DND-41 (cell line): ENCODE data around the gene PSMC2.

Experiments used
- ATAC-seq: fragments of 200-7000 bp; cut with Tn5 transposase; 3 replicates; pipeline ENCODE4 v1.9.1; 2021; ENCODE audit warnings: low read depth; ENCODE audit not compliant: insufficient read depth
- DNase-seq: peaks from one replicate; pipeline ENCODE4 v3.0.0-alpha.2; 2020
- H2AFZ ChIP-seq: 2 replicates; pipeline ENCODE4 v1.6.0; 2012; ENCODE audit warnings: low read depth, low read length
- H3K27ac ChIP-seq: 2 replicates; pipeline ENCODE4 v1.5.1; 2012; ENCODE audit warnings: low read length, inconsistent platforms
- H3K27me3 ChIP-seq: fragments of 200-600 bp; sonication (generic); 2 replicates; pipeline ENCODE4 v1.6.0; 2012; ENCODE audit warnings: low read length, mild to moderate bottlenecking, inconsistent platforms; ENCODE audit not compliant: insufficient read depth, poor library complexity
- H3K36me3 ChIP-seq: 2 replicates; pipeline ENCODE4 v1.5.1; 2012; ENCODE audit warnings: low read length, inconsistent platforms; ENCODE audit not compliant: insufficient read depth
- H3K4me1 ChIP-seq: 2 replicates; pipeline ENCODE4 v1.5.1; 2012; ENCODE audit warnings: mild to moderate bottlenecking, low read length; ENCODE audit not compliant: insufficient read depth
- H3K4me2 ChIP-seq: 2 replicates; pipeline ENCODE4 v1.6.0; 2012; ENCODE audit warnings: mild to moderate bottlenecking, moderate library complexity, low read length, inconsistent platforms; ENCODE audit not compliant: insufficient read depth
- H3K4me3 ChIP-seq, 2 experiments: fragments of 200-600 bp in 1 of 2; shearing (Covaris generic) in 1 of 2; 2 replicates each; pipeline ENCODE4 v1.5.1; 2012 to 2016; ENCODE audit warnings: inconsistent platforms in 2 of 2, low read length in 2 of 2, mild to moderate bottlenecking in 2 of 2, low read depth in 1 of 2, moderate library complexity in 1 of 2
- H3K79me2 ChIP-seq: 2 replicates; pipeline ENCODE4 v1.6.0; 2012; ENCODE audit warnings: low read length, inconsistent platforms; ENCODE audit not compliant: insufficient read depth
- H3K9ac ChIP-seq: 2 replicates; pipeline ENCODE4 v1.6.0; 2012; ENCODE audit warnings: low read depth, mild to moderate bottlenecking, inconsistent platforms, low read length, moderate library complexity
- H3K9me3 ChIP-seq: 2 replicates; pipeline ENCODE4 v1.5.1; 2012; ENCODE audit warnings: low read length, moderate library complexity, mild to moderate bottlenecking, inconsistent platforms; ENCODE audit not compliant: insufficient read depth, severe bottlenecking
- H4K20me1 ChIP-seq: 2 replicates; pipeline ENCODE4 v1.6.0; 2012; ENCODE audit warnings: low read length; ENCODE audit not compliant: insufficient read depth
- EZH2 ChIP-seq: IDR thresholded peaks from 3 replicates; pipeline ENCODE4 v1.6.1; 2012; ENCODE audit warnings: borderline replicate concordance, low read depth, mild to moderate bottlenecking, moderate library complexity, low read length, inconsistent platforms; ENCODE audit not compliant: severe bottlenecking
- TF ChIP-seq, protein P1 (sequence below): IDR thresholded peaks from 2 replicates; pipeline ENCODE4 v1.5.1; 2012; ENCODE audit warnings: borderline replicate concordance, low read length, moderate library complexity, mild to moderate bottlenecking; ENCODE audit not compliant: poor library complexity, severe bottlenecking; ENCODE audit errors: extremely low read depth

Gene PSMC2

DNA sequence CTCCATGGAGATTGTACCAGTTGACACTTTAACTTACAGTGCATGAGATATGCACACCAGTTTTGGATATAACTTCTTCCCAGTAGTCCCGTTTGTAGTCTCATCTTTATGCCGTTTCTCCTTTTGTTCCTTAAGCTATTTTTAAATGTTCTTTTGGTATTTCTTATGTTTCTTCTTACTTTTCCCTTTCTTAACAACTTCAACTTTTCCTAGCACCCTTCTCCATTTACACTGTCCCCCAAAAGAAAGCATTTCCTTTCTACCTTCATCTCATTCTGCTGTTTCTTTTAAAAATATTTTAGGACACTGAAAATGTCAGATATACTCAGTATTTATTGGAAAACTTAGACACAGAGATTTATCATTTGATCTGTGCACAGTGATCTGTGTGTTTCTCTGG lies 1.5 kb downstream of the PSMC2 start:
- Histone ChIP-seq H3K9ac (peak overlapping the region; percentile 67), H3K27ac (peak overlapping the region; percentile 53; the same call in 1 of the 2 replicates), H3K4me2 (peak overlapping the region; percentile 89), H3K79me2 (peaks cover 92% of the 10 kb centered on the region), H3K4me1 (peaks cover 68% of the 10 kb centered on the region), H3K9me3 (no peaks in the 10 kb centered on the region), H4K20me1 (peaks cover 48% of the 10 kb centered on the region; the same call in 1 of the 2 replicates), H3K36me3 (peaks cover 45% of the 10 kb centered on the region), H2AFZ (no peak overlapping the region), H3K27me3 (no peaks in the 10 kb centered on the region), H3K4me3 (peak overlapping the region; percentile 80 to 84; a peak in 3 of 4 replicates)
- DNase-seq (no peak), ATAC-seq (no peak)
- TF ChIP-seq, protein P1, sequence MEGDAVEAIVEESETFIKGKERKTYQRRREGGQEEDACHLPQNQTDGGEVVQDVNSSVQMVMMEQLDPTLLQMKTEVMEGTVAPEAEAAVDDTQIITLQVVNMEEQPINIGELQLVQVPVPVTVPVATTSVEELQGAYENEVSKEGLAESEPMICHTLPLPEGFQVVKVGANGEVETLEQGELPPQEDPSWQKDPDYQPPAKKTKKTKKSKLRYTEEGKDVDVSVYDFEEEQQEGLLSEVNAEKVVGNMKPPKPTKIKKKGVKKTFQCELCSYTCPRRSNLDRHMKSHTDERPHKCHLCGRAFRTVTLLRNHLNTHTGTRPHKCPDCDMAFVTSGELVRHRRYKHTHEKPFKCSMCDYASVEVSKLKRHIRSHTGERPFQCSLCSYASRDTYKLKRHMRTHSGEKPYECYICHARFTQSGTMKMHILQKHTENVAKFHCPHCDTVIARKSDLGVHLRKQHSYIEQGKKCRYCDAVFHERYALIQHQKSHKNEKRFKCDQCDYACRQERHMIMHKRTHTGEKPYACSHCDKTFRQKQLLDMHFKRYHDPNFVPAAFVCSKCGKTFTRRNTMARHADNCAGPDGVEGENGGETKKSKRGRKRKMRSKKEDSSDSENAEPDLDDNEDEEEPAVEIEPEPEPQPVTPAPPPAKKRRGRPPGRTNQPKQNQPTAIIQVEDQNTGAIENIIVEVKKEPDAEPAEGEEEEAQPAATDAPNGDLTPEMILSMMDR = no peak
- TF ChIP-seq EZH2 = no peak

DNA sequence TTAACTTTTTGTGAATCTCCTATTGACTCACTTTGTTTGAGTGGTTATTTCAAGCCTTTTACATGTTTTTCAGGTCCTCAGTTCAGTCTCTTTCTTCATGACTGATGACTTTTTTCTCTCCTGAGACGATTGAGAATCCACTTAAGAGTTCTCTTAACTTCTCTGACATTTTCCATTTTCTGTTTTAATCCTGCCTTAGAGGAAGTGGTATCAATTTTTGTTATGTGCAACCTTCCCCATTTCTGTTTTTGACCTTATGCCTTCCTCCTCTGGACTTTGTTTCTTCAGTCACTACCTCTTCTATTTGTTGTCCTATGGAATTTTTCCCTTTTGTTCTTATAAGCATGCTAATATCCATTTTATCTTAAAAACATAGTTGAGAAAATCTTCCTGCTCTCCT lies 2.4 kb downstream of the PSMC2 start:
- H3K36me3 ChIP-seq = peaks cover 53% of the 10 kb centered on the region
- H3K9me3 ChIP-seq = no peaks in the 10 kb centered on the region
- peak overlapping the region; percentile 34; the same call in 1 of the 2 replicates for H3K27ac ChIP-seq
- peaks cover 67% of the 10 kb centered on the region for H3K4me1 ChIP-seq
- H3K4me2 ChIP-seq = peak overlapping the region; percentile 89
- no peaks in the 10 kb centered on the region for H3K27me3 ChIP-seq
- DNase-seq (no peak), ATAC-seq (no peak)
- TF ChIP-seq, protein P1 = no peak
- no peak for TF ChIP-seq EZH2
- H3K79me2 ChIP-seq = peaks cover 92% of the 10 kb centered on the region
- H2AFZ ChIP-seq = no peak overlapping the region
- H3K4me3 ChIP-seq = peak overlapping the region in 1 of 2 experiments; percentile 80; a peak in 2 of 4 replicates
- H4K20me1 ChIP-seq = peaks cover 48% of the 10 kb centered on the region; the same call in 1 of the 2 replicates
- peak overlapping the region; percentile 67 for H3K9ac ChIP-seq

DNA sequence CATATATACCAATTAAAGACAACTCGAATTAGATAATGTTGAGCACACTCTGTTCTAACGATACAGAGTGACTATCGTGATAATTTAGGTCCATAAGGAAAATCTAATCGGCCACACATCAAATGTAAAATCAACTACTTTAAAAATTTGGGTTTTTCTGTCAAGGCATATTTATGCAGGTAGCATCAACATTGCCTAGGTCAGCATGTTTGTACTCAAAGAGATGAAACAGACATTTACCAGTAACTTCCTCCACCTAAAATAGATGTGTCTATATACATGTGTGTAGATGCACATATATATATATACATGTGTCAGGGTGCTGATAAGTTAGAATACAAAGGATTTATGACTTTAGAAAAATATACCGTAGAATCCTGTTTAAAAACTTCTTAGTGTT lies 22.0 kb downstream of the PSMC2 start:
- TF ChIP-seq EZH2 = no peak
- TF ChIP-seq, protein P1 = no peak
- Histone ChIP-seq H4K20me1 (no peaks in the 10 kb centered on the region; the same call in 1 of the 2 replicates), H3K27me3 (no peaks in the 10 kb centered on the region), H3K9me3 (no peaks in the 10 kb centered on the region), H2AFZ (no peak overlapping the region), H3K4me1 (no peaks in the 10 kb centered on the region), H3K79me2 (no peaks in the 10 kb centered on the region), H3K9ac (no peak overlapping the region), H3K4me2 (no peak overlapping the region), H3K36me3 (peaks cover 54% of the 10 kb centered on the region), H3K27ac (no peak overlapping the region), H3K4me3 (no peak overlapping the region)
- no peak for ATAC-seq
- DNase-seq = no peak
